OCI-LY3 (cell line): ENCODE results near the gene PROSER3.

Experiments
- CTCF ChIP-seq: fragments of 200-600, 300-600 bp; sonication (generic); IDR thresholded peaks from 2 replicates; pipeline ENCODE4 v1.5.1; 2014; ENCODE audit warnings: antibody characterized with exemption, low read length, low read depth
- EZH2phosphoT487 ChIP-seq: fragments of 200-600 bp; shearing (Covaris generic); IDR thresholded peaks from 2 replicates; pipeline ENCODE4 v1.6.1; 2018; ENCODE audit warnings: antibody characterized with exemption, mixed run types, low read depth

GRCh38 chr19:35734889-35735288, 23.1 kb upstream of the PROSER3 start:
- TF ChIP-seq CTCF (no peak), EZH2phosphoT487 (no peak)
